Progenitor cell of endocrine pancreas (in vitro differentiated cells): ENCODE data around the gene DOCK1. TPM values are rescaled to one million over a fixed set of nuclear protein-coding genes. Genes with fewer than 3 reads are reported as not detected.

Source experiments
- DNase-seq: peaks from one replicate; pipeline ENCODE4 v3.0.0; 2021; ENCODE audit warnings: low spot score; ENCODE audit not compliant: unreplicated experiment
- H3K27ac Mint-ChIP-seq: 2 replicates; pipeline ENCODE4 v1.8.0; 2021; ENCODE audit warnings: mild to moderate bottlenecking, moderate library complexity, mixed read lengths
- H3K27me3 Mint-ChIP-seq: 2 replicates; pipeline ENCODE4 v1.8.0; 2021; ENCODE audit warnings: mixed read lengths
- H3K36me3 Mint-ChIP-seq: 2 replicates; pipeline ENCODE4 v1.8.0; 2022; ENCODE audit warnings: mixed read lengths; ENCODE audit not compliant: insufficient read depth
- H3K4me1 Mint-ChIP-seq: 2 replicates; pipeline ENCODE4 v1.8.0; 2021; ENCODE audit warnings: low read depth, mixed read lengths
- H3K4me3 Mint-ChIP-seq: 2 replicates; pipeline ENCODE4 v1.8.0; 2021; ENCODE audit warnings: low read depth, mild to moderate bottlenecking, moderate library complexity, mixed read lengths
- H3K9me3 Mint-ChIP-seq: 2 replicates; pipeline ENCODE4 v1.8.0; 2021; ENCODE audit warnings: low read depth, mixed read lengths
- CTCF ChIP-seq: fragments of 200-600 bp; sonication (generic); IDR thresholded peaks from one replicate; pipeline ENCODE4 v1.5.0; 2021; ENCODE audit warnings: antibody characterized with exemption, mild to moderate bottlenecking; ENCODE audit not compliant: unreplicated experiment
- total RNA-seq: library from RNA; stranded (reverse); gene quantifications from 2 replicates; pipeline ENCODE4 v1.2.1, GENCODE V29; 2021

Gene DOCK1
- total RNA-seq, 1 donor from 2014 or later: 77.8 TPM

GRCh38 chr10:127132451-127132850, 227.2 kb downstream of the DOCK1 start:
- H3K36me3 Mint-ChIP-seq: peaks cover 10% of the 10 kb centered on the region
- no peak for DNase-seq
- no peak overlapping the region for H3K4me3 Mint-ChIP-seq
- peaks cover 3% of the 10 kb centered on the region for H3K9me3 Mint-ChIP-seq
- no peak for TF ChIP-seq CTCF
- H3K27ac Mint-ChIP-seq: no peak overlapping the region
- H3K27me3 Mint-ChIP-seq: no peaks in the 10 kb centered on the region
- peaks cover 1% of the 10 kb centered on the region for H3K4me1 Mint-ChIP-seq

- DNase-seq: no peak
- Mint-ChIP-seq H3K27ac (no peak overlapping the region), H3K4me3 (no peak overlapping the region), H3K36me3 (peaks cover 14% of the 10 kb centered on the region), H3K9me3 (peaks cover 3% of the 10 kb centered on the region), H3K4me1 (peaks cover 1% of the 10 kb centered on the region), H3K27me3 (no peaks in the 10 kb centered on the region)
- no peak for TF ChIP-seq CTCF
Measured at GRCh38 chr10:127133225-127133624, 228.0 kb downstream of the DOCK1 start.

- Mint-ChIP-seq H3K36me3 (peaks cover 14% of the 10 kb centered on the region), H3K4me1 (peaks cover 1% of the 10 kb centered on the region), H3K27ac (no peak overlapping the region), H3K4me3 (no peak overlapping the region), H3K27me3 (no peaks in the 10 kb centered on the region), H3K9me3 (no peaks in the 10 kb centered on the region)
- DNase-seq: no peak
- no peak for TF ChIP-seq CTCF
Measured at GRCh38 chr10:127133672-127134500, 228.7 kb downstream of the DOCK1 start.

GRCh38 chr10:127135844-127136577, 230.8 kb downstream of the DOCK1 start:
- Mint-ChIP-seq H3K27me3 (no peaks in the 10 kb centered on the region), H3K27ac (no peak overlapping the region), H3K9me3 (no peaks in the 10 kb centered on the region), H3K4me3 (no peak overlapping the region), H3K36me3 (peaks cover 8% of the 10 kb centered on the region), H3K4me1 (peaks cover 1% of the 10 kb centered on the region)
- TF ChIP-seq CTCF: no peak
- DNase-seq: no peak

- no peak for DNase-seq
- H3K4me3 Mint-ChIP-seq: no peak overlapping the region
- H3K9me3 Mint-ChIP-seq: no peaks in the 10 kb centered on the region
- H3K27me3 Mint-ChIP-seq: no peaks in the 10 kb centered on the region
- peaks cover 8% of the 10 kb centered on the region for H3K36me3 Mint-ChIP-seq
- no peak overlapping the region for H3K27ac Mint-ChIP-seq
- TF ChIP-seq CTCF: no peak
- H3K4me1 Mint-ChIP-seq: peaks cover 1% of the 10 kb centered on the region
Measured at GRCh38 chr10:127137391-127137790, 232.2 kb downstream of the DOCK1 start.
